GM13976 (cell line): ENCODE data around the gene ADAMTS1.

Source experiments
- DNase-seq: peaks from one replicate; pipeline ENCODE4 v3.0.0; 2012; ENCODE audit warnings: low spot score
- in situ Hi-C: fragments of 300-500 bp; cut with MboI; formaldehyde crosslinking; loops from one replicate; pipeline ENCODE4 v1.12.0; 2022; ENCODE audit warnings: low sequenced_read_pairs, mixed read lengths, inconsistent platforms; ENCODE audit not compliant: unreplicated experiment
- TF ChIP-seq, protein P1 (sequence below): IDR thresholded peaks from 2 replicates; pipeline ENCODE4 v1.5.1; 2012; ENCODE audit warnings: borderline replicate concordance, mild to moderate bottlenecking; ENCODE audit not compliant: insufficient read depth; ENCODE audit errors: extremely low read depth, missing control alignments, control extremely low read depth

Gene ADAMTS1

DNA sequence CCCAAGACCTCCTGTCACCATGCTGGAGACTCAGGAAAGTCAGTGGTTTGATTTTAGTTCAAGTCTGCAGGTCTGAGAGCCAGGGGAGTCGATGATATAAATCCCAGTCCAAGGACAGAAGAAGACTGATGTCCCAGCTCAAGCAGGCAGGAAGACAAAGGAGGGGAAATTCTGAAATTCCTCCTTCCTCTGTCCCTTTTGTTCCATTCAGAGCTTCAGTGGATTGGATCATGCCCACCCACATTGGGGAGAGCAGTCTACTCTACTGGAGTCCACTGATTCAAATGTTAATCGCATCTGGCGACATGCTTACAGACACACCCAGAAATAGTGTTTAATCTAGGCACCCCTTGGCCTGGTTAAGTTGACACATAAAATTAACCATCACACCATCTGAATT lies 7.2 kb upstream of the ADAMTS1 start:
- in situ Hi-C loops: no loop called here
- DNase-seq: no peak
- TF ChIP-seq, protein P1, sequence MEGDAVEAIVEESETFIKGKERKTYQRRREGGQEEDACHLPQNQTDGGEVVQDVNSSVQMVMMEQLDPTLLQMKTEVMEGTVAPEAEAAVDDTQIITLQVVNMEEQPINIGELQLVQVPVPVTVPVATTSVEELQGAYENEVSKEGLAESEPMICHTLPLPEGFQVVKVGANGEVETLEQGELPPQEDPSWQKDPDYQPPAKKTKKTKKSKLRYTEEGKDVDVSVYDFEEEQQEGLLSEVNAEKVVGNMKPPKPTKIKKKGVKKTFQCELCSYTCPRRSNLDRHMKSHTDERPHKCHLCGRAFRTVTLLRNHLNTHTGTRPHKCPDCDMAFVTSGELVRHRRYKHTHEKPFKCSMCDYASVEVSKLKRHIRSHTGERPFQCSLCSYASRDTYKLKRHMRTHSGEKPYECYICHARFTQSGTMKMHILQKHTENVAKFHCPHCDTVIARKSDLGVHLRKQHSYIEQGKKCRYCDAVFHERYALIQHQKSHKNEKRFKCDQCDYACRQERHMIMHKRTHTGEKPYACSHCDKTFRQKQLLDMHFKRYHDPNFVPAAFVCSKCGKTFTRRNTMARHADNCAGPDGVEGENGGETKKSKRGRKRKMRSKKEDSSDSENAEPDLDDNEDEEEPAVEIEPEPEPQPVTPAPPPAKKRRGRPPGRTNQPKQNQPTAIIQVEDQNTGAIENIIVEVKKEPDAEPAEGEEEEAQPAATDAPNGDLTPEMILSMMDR: no peak

DNA sequence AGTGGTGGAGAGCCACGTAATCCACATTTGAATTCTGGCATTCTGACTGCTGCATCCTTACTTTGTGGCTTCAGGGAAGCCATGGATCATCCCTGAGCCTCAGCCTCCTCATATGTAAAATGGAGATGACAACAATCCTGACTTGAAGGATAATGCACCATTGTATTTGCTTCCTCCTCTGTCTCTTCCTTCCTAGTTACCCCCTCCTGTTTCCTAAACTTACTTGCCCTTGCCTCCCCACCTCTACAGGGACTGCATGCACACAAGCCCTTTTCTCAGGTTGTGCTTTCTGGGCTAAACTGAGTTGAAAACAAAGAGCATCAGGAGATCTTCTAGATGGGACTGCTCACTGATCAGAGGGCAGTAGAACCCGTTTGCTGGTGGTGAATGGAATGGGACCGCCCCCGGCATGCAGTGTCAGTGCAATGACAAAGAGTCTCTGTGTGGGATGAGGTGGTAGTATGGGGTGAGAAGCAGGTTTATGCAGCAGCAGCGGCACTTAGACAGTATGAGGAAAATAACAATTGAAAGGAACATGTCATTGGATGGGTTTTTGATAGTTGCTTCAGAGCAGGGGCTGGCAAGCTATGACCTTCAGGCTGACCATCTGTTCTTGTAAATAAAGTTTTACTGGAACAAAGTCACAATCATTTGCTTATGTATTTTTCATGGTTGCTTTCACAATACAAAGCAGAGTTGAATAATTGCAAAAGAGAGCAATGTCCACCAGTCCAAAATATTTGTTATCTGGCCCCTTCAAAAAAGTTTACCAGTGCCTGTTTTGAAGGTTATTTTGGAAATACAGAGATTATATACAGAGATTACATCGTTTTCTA lies 6.1 kb upstream of the ADAMTS1 start:
- DNase-seq: no peak
- TF ChIP-seq, protein P1: no peak
- in situ Hi-C loops: no loop called here

DNA sequence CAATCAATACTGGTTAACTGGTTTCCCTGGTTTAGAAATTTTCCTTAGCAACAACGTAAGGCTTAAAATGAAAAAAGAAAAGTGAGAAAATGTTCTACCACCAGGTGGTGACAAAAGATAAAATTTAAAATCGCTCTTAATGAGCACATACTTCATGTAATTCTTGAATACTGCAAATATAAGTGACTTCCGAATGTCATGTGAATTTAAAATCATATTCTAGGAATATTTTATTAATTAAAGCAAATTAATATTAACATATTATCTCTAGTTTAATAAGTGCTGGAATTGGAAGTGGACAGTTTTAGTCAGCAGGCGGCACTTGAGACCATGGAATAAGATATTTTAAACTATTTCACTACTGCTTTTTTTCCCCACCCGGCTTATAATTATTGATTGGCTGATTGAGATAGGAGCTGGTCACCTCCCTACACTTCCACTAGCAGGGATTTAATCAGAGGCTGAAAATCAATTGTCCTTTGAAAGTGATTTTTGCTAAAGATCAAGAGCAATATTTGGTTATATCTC lies 5.0 kb upstream of the ADAMTS1 start:
- in situ Hi-C loops: no loop called here
- no peak for DNase-seq
- TF ChIP-seq, protein P1: no peak

DNA sequence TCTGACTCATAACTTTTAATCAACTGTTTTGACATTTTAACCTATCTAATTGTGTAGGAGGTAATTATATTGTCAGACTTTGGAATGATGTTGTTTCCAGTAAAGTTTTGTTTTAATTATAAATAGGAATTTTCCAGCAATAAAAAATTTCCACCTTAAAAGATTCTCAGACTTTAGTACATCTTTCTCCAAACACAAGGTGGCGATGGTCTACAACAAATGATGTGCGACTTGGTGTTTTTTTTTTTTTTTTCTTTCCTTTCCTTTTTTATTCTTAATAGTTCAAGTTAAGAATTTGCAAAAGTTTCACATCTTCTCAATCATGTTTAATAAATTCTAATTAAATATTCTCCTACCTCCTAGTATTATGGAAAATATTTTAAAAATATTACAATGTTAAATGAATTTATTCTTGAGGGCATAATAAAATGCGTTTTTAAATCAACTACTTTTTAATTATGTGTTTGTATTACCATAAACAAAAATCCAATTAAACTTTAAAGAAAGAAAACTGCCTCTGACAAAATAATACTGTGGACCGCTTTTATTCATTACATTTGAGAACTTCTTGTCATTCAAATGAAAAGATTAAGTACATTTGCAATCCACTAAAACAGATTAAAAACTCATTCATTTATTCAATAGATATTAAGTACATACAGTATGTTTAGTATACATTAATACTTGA lies 4.4 kb upstream of the ADAMTS1 start:
- no peak for DNase-seq
- in situ Hi-C loops: loop anchor here (25.0 kb wide), 2 partner anchors 863 to 1888 kb away; no protein-coding TSS in a partner anchor
- TF ChIP-seq, protein P1: no peak

DNA sequence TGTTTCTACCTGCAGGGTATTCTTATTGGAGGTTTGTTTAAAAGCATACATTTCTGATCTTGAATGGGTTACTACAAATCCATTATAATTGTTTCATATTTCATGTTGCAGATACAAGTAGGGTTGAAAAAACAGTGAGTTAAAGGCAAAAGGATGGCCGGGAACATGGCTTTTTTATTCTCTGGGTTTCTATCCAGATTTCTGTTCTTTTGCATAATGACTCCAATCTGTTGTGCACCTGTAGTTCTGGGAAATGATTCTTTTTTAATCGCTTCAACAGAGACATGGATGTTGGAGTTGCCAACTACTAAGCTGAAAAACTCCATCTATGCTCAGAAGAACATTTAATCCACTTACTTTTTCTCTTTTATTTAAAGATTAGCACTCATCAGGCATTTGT lies 2.7 kb upstream of the ADAMTS1 start:
- DNase-seq: no peak
- in situ Hi-C loops: loop anchor here (25.0 kb wide), 2 partner anchors 864 to 1889 kb away; no protein-coding TSS in a partner anchor
- TF ChIP-seq, protein P1: no peak

DNA sequence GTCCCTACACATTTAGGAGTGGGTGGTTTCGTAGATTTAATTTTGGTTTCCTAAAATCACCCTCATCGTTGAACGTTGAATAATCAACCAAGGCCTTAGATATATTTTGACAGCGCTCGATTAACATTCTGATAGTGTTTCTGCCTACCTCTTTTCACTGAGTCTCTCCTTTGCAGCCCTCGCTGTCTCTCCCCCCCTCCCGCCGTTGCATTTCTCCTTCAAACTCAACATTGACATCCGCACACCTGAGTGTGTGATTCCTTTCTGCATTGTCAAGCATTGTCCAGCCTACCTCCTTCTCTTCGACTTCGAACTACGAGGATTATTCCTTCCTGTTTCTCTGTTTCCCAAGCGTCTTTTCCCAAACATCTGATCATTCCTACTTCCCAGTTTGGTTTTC lies 1.8 kb upstream of the ADAMTS1 start:
- in situ Hi-C loops: loop anchor here (25.0 kb wide), 2 partner anchors 865 to 1890 kb away; no protein-coding TSS in a partner anchor
- no peak for DNase-seq
- TF ChIP-seq, protein P1: no peak
